Neural cell (in vitro differentiated cells): ENCODE results near the gene HPSE2.

ENCODE experiments used
- CTCF ChIP-seq: fragments of 450-650 bp; IDR thresholded peaks from 2 replicates; pipeline ENCODE4 v1.5.1; 2014; ENCODE audit warnings: antibody characterized with exemption, mild to moderate bottlenecking, moderate library complexity; ENCODE audit not compliant: poor library complexity, severe bottlenecking
- EZH2 ChIP-seq: fragments of 200-600, 300-800 bp; shearing (Covaris generic), sonication (generic); IDR thresholded peaks from 2 replicates; pipeline ENCODE4 v1.6.1; 2014; ENCODE audit warnings: antibody characterized with exemption, low read length, borderline replicate concordance, mild to moderate bottlenecking; ENCODE audit not compliant: insufficient read depth, poor library complexity, severe bottlenecking

DNA sequence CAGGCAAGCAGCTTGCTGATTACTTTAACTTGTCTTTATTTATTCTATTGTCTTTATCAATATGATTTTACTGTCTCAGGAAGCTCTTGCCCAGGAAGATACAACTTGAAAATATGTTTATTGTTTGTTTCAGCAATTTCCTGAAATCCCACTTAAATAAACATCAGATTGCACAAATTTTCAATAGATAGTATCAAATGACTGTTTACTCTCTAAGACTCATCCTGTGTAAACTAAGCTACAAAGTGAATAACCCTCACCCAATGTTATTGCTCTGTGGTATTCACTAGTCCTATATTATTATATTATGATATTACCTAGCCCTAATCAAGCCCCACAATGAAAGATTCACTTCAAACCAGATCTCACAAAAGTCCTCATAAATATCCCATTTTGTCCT, 658.5 kb downstream of the HPSE2 start:
- no peak for TF ChIP-seq EZH2
- no peak for TF ChIP-seq CTCF
